Stimulated activated CD8-positive, alpha-beta memory T cell treated with anti-CD3 and anti-CD28 coated beads, Interleukin-15, amount 100 ng/mL, for 48 hours (primary cell): ENCODE data around the gene ZRANB2.

Source experiments
- DNase-seq, 2 donors: peaks; one replicate each; pipeline ENCODE4 v3.0.0-alpha.2; 2020; ENCODE audit warnings: low read depth in 2 of 2

The ZRANB2 gene

GRCh38 chr1:71080739-71081696 lies at the start of gene ZRANB2:
ZRANB2 (minus strand) TSS chr1:71081035; CDS start chr1:71080995, 40 bp downstream.
- DNase-seq, result peak; percentile 74 to 80

- no peak for DNase-seq
Measured at GRCh38 chr1:71128060-71128459, 47.2 kb upstream of the ZRANB2 start.

- DNase-seq, result no peak
Measured at GRCh38 chr1:71118086-71118485, 37.3 kb upstream of the ZRANB2 start.

GRCh38 chr1:71116729-71117128 lies 35.9 kb upstream of the ZRANB2 start:
- no peak for DNase-seq

- no peak for DNase-seq
Measured at GRCh38 chr1:71106658-71107322, 26.0 kb upstream of the ZRANB2 start.

GRCh38 chr1:71104417-71104816 lies 23.6 kb upstream of the ZRANB2 start:
- DNase-seq, result no peak

- no peak for DNase-seq
Measured at GRCh38 chr1:71101839-71102376, 21.1 kb upstream of the ZRANB2 start.

GRCh38 chr1:71097428-71097827 lies 16.6 kb upstream of the ZRANB2 start:
- no peak for DNase-seq

- no peak for DNase-seq
Measured at GRCh38 chr1:71094913-71095312, 14.1 kb upstream of the ZRANB2 start.

- DNase-seq, result no peak
Measured at GRCh38 chr1:71093938-71094337, 13.1 kb upstream of the ZRANB2 start.

- no peak for DNase-seq
Measured at GRCh38 chr1:71089536-71090270, 8.9 kb upstream of the ZRANB2 start.

GRCh38 chr1:71088645-71089287 lies 7.9 kb upstream of the ZRANB2 start:
- no peak for DNase-seq

- no peak for DNase-seq
Measured at GRCh38 chr1:71087713-71088112, 6.9 kb upstream of the ZRANB2 start.

- DNase-seq, result no peak
Measured at GRCh38 chr1:71087060-71087459, 6.2 kb upstream of the ZRANB2 start.

GRCh38 chr1:71086331-71086730 lies 5.5 kb upstream of the ZRANB2 start:
- DNase-seq, result no peak

- no peak for DNase-seq
Measured at GRCh38 chr1:71083271-71083670, 2.4 kb upstream of the ZRANB2 start.

- DNase-seq, result no peak
Measured at GRCh38 chr1:71081697-71082080, 854 bp upstream of the ZRANB2 start.

- no peak for DNase-seq
Measured at GRCh38 chr1:71080230-71080738, 551 bp downstream of the ZRANB2 start.

GRCh38 chr1:71074681-71075080 lies 6.2 kb downstream of the ZRANB2 start:
- DNase-seq, result no peak

GRCh38 chr1:71072273-71072672 lies 8.6 kb downstream of the ZRANB2 start:
- DNase-seq, result no peak

GRCh38 chr1:71071720-71072119 lies 9.1 kb downstream of the ZRANB2 start:
- no peak for DNase-seq
